ENCODE data around the gene ARHGAP11B. TPM values are rescaled to one million over a fixed set of nuclear protein-coding genes. Genes with fewer than 3 reads are reported as not detected.

Gene ARHGAP11B

Other genes with a start within 250 kb of the ARHGAP11B start
- 1.9 TPM in 1 of 2 replicates, not detected in the other for gene CHRFAM7A, start 232.6 kb upstream of the ARHGAP11B start, total RNA-seq (2022)
- gene GOLGA8R, start 211.9 kb upstream of the ARHGAP11B start, total RNA-seq (2022), result 3.0 and 5.3 TPM in 2 replicates
- gene GOLGA8Q, start 74.1 kb upstream of the ARHGAP11B start, total RNA-seq (2022), result 2.0 TPM in 1 of 2 replicates, not detected in the other
- gene GOLGA8H, start 22.1 kb upstream of the ARHGAP11B start, total RNA-seq (2022), result 0.70 and 0.71 TPM in 2 replicates

Data from MCF 10A (cell line).